Vagina (tissue), 2 donors: Measurements from ENCODE around the gene DYSF. TPM values are rescaled to one million over a fixed set of nuclear protein-coding genes. Genes with fewer than 3 reads are reported as not detected.

ENCODE experiments used
- DNase-seq, 2 donors: peaks; one replicate each; pipeline ENCODE4 v3.0.0-alpha.2; 2017; ENCODE audit errors: extremely low spot score in 2 of 2
- H3K27ac ChIP-seq: fragments of 200-600 bp; sonication (generic); one replicate; pipeline ENCODE4 v1.5.1; 2019
- H3K27me3 ChIP-seq: fragments of 200-600 bp; sonication (generic); one replicate; pipeline ENCODE4 v1.5.1; 2019
- H3K36me3 ChIP-seq, 2 donors: fragments of 200-600 bp; sonication (generic); one replicate each; pipeline ENCODE4 v1.5.1; 2017 to 2019
- H3K4me1 ChIP-seq: fragments of 200-600 bp; sonication (generic); one replicate; pipeline ENCODE4 v1.5.1; 2019
- H3K4me3 ChIP-seq, 2 donors: fragments of 200-600 bp; sonication (generic); 1 replicate in 1 of 2; 2 replicates in 1 of 2; pipeline ENCODE4 v1.5.1; 2016 to 2019
- H3K9me3 ChIP-seq: fragments of 200-600 bp; sonication (generic); one replicate; pipeline ENCODE4 v1.5.1; 2019
- POLR2A ChIP-seq, 2 donors: fragments of 450-650 bp; IDR thresholded peaks; one replicate each; pipeline ENCODE4 v1.6.1; 2017; ENCODE audit warnings: antibody characterized with exemption in 2 of 2, mild to moderate bottlenecking in 2 of 2, moderate library complexity in 2 of 2
- POLR2AphosphoS5 ChIP-seq, 2 donors: sonication (generic); formaldehyde crosslinking; IDR thresholded peaks; one replicate each; pipeline ENCODE4 v1.9.0; 2017; ENCODE audit warnings: antibody characterized with exemption in 2 of 2, mild to moderate bottlenecking in 2 of 2, low read depth in 1 of 2; ENCODE audit not compliant: insufficient read depth in 1 of 2
- intact Hi-C: fragments of 100-400 bp; cut with DNase I; formaldehyde crosslinking; loops from one replicate; pipeline ENCODE4 v1.15.1; 2023
- total RNA-seq: library from RNA; depleted of rRNA; stranded (reverse); fragments of >200 nt; gene quantifications from one replicate; pipeline ENCODE4 v1.2.3, GENCODE V29; 2016
- TF ChIP-seq, protein P1 (sequence below), 3 experiments: fragments of 450-650 bp in 2 of 3; fragments of 200-600 bp in 1 of 3; sonication (generic) in 1 of 3; IDR thresholded peaks; one replicate each; pipeline ENCODE4 v1.5.1; 2017 to 2019; ENCODE audit warnings: antibody characterized with exemption in 3 of 3, mild to moderate bottlenecking in 2 of 3, moderate library complexity in 2 of 3

Gene DYSF
- total RNA-seq, 1 donor from 2014 or later = 10.1 TPM

DNA sequence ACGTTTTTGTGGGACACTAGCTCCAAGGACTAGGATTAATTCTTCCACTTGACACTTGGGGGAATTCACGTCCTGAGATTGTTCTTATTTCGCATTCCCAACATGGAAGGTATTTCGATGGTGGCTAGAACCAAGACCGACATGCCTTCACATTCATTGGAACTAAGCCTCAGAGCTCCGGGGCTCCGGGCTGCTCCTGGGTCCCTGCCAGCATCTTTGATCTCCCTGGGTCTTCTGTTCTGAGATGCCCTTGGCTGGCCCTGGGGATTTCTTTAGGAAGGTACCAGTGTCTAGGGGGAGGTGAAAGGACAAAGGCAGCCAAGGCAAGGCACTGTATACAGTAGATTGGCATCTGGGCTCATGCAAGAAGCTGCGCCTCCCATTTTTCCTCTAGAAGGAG, 76.8 kb downstream of the DYSF start:
- H3K36me3 ChIP-seq = no peaks in the 10 kb centered on the region
- intact Hi-C loops = no loop called here

DNA sequence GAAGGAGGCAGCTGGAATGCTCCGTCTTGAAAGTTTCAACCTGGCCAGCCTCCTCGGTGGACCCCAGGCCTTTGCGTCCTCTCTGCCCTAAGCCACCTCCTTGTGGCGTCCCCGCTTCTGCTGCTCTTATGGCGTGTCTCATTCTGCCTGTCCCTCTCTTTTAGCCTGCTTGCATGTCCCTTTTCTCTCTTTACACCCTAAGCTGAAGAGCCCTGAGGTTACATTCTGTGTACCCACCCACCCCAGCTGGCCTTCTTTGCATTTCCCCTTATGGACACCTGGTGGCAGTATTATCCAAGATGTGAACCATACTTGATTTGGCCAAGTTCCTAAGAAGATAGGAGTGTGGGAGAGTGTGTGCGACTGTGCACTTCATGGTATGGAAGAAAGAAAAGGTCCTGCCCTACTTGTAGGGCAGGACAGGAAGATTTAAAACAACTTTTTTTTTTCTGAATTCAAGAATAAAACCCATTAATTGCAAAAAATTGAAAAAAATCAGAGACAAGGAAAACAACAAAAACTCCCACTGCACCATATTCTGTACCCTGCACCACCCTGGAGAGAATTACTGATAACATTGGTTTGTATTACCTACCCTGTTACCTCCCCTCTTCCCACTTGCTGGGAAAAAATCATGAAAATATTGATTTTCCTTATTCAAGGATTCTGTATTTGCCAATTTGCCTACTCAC, 77.4 kb downstream of the DYSF start:
- Histone ChIP-seq H3K27me3 (no peaks in the 10 kb centered on the region), H3K36me3 (no peaks in the 10 kb centered on the region), H3K9me3 (no peaks in the 10 kb centered on the region), H3K27ac (no peak overlapping the region), H3K4me3 (no peak overlapping the region), H3K4me1 (no peaks in the 10 kb centered on the region)
- no peak for DNase-seq
- intact Hi-C loops = no loop called here
- TF ChIP-seq, protein P1, sequence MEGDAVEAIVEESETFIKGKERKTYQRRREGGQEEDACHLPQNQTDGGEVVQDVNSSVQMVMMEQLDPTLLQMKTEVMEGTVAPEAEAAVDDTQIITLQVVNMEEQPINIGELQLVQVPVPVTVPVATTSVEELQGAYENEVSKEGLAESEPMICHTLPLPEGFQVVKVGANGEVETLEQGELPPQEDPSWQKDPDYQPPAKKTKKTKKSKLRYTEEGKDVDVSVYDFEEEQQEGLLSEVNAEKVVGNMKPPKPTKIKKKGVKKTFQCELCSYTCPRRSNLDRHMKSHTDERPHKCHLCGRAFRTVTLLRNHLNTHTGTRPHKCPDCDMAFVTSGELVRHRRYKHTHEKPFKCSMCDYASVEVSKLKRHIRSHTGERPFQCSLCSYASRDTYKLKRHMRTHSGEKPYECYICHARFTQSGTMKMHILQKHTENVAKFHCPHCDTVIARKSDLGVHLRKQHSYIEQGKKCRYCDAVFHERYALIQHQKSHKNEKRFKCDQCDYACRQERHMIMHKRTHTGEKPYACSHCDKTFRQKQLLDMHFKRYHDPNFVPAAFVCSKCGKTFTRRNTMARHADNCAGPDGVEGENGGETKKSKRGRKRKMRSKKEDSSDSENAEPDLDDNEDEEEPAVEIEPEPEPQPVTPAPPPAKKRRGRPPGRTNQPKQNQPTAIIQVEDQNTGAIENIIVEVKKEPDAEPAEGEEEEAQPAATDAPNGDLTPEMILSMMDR (IDR thresholded peaks at IDR 0.05) = peak in 1 of 3 experiments; percentile 20
- TF ChIP-seq POLR2AphosphoS5 (IDR thresholded peaks at IDR 0.05; ENCODE audit: insufficient read depth in 1 of 2, low read depth in 1 of 2) = no peak

More for the DNA sequence above, 76.8 kb downstream of the DYSF start:
- Histone ChIP-seq H3K4me1 (no peaks in the 10 kb centered on the region), H3K4me3 (no peak overlapping the region), H3K27ac (no peak overlapping the region), H3K9me3 (no peaks in the 10 kb centered on the region), H3K27me3 (no peaks in the 10 kb centered on the region)
- no peak for DNase-seq
- TF ChIP-seq, protein P1 (IDR thresholded peaks at IDR 0.05) = no peak
- TF ChIP-seq POLR2A (IDR thresholded peaks at IDR 0.05) (no peak), POLR2AphosphoS5 (IDR thresholded peaks at IDR 0.05; ENCODE audit: insufficient read depth in 1 of 2, low read depth in 1 of 2) (no peak)

DNA sequence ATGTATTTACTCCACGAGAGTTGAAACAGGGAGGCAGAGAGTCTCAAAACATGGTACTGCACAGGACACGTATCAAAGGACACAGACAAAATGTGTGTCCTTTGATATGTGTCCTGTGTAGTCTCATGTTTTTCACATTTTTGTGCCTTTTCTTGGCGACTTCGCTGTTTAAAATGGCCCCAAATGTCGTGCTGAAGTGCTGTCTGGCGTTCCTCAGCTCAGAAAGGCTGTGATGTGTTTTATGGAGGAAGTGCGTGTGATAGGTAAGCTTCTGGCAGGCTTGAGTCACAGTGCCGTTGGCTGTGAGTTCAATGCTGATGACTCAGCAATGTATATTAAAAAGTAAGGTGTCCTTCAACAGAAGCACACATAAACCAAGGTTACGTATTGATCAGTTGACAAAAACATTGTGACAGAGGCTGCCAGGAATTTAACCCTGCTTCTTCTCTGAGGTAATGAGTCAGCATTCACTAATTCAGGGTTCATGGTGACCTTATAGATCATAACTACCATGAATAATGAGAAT, 78.2 kb downstream of the DYSF start:
- no peaks in the 10 kb centered on the region for H3K27me3 ChIP-seq
- no peaks in the 10 kb centered on the region for H3K9me3 ChIP-seq
- H3K4me1 ChIP-seq = no peaks in the 10 kb centered on the region
- no peaks in the 10 kb centered on the region for H3K36me3 ChIP-seq
- intact Hi-C loops = no loop called here
- no peak overlapping the region for H3K27ac ChIP-seq
- TF ChIP-seq POLR2A (IDR thresholded peaks at IDR 0.05) (no peak), POLR2AphosphoS5 (IDR thresholded peaks at IDR 0.05; ENCODE audit: insufficient read depth in 1 of 2, low read depth in 1 of 2) (no peak)
- TF ChIP-seq, protein P1 (IDR thresholded peaks at IDR 0.05) = no peak
- H3K4me3 ChIP-seq = no peak overlapping the region
- DNase-seq = no peak

DNA sequence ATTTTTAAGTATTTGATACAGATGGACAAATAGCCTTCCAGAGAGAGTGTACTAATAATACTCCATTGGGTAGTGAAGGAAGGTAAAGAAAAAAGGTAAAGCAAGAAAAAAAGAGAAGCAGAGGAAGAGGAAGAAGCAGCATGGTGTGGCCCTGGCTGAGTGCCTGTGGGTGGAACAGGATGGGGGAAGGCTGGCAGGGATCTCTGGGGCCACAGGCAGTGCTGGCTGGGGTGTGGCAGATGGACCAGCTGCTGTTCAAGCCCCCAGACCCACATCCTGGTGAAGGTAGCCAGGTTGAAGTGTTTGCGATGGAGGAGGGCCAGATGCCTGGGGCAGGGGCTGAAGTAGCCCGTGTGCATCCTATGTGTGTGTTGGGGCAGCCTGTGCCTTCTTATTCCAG, 79.0 kb downstream of the DYSF start:
- no peak for DNase-seq
- no peaks in the 10 kb centered on the region for H3K27me3 ChIP-seq
- H3K4me3 ChIP-seq = no peak overlapping the region
- intact Hi-C loops = no loop called here
- no peak overlapping the region for H3K27ac ChIP-seq
- no peaks in the 10 kb centered on the region for H3K9me3 ChIP-seq
- H3K4me1 ChIP-seq = no peaks in the 10 kb centered on the region
- TF ChIP-seq, protein P1 (IDR thresholded peaks at IDR 0.05) = no peak
- TF ChIP-seq POLR2AphosphoS5 (IDR thresholded peaks at IDR 0.05; ENCODE audit: insufficient read depth in 1 of 2, low read depth in 1 of 2) (no peak), POLR2A (IDR thresholded peaks at IDR 0.05) (no peak)
- no peaks in the 10 kb centered on the region for H3K36me3 ChIP-seq

DNA sequence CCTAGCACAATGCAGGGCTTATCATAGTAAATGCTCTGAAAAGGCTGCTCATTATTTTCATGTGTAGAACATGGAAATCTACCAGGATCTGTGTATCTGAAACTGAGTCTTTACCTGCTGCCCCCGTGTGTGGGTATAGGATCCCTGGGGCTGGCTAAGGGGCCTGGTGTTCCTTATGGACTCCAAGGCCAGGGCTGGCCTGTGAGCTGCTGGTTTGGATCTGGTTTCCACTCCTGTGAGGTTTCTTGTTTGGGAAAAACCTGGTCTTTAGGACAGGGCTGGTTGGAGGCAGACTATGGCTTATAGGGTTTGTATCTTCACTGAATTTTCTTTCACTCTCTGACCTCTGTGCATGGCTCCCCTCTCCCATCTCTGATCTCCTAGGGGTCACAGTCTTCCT, 80.8 kb downstream of the DYSF start:
- no peak for DNase-seq
- Histone ChIP-seq H3K4me1 (no peaks in the 10 kb centered on the region), H3K27me3 (no peaks in the 10 kb centered on the region), H3K27ac (no peak overlapping the region), H3K36me3 (no peaks in the 10 kb centered on the region), H3K4me3 (no peak overlapping the region), H3K9me3 (no peaks in the 10 kb centered on the region)
- TF ChIP-seq POLR2AphosphoS5 (IDR thresholded peaks at IDR 0.05; ENCODE audit: insufficient read depth in 1 of 2, low read depth in 1 of 2) (no peak), POLR2A (IDR thresholded peaks at IDR 0.05) (no peak)
- TF ChIP-seq, protein P1 (IDR thresholded peaks at IDR 0.05) = no peak
- intact Hi-C loops = no loop called here
